ENCODE measurements around the gene TACR2.

Gene TACR2

DNA sequence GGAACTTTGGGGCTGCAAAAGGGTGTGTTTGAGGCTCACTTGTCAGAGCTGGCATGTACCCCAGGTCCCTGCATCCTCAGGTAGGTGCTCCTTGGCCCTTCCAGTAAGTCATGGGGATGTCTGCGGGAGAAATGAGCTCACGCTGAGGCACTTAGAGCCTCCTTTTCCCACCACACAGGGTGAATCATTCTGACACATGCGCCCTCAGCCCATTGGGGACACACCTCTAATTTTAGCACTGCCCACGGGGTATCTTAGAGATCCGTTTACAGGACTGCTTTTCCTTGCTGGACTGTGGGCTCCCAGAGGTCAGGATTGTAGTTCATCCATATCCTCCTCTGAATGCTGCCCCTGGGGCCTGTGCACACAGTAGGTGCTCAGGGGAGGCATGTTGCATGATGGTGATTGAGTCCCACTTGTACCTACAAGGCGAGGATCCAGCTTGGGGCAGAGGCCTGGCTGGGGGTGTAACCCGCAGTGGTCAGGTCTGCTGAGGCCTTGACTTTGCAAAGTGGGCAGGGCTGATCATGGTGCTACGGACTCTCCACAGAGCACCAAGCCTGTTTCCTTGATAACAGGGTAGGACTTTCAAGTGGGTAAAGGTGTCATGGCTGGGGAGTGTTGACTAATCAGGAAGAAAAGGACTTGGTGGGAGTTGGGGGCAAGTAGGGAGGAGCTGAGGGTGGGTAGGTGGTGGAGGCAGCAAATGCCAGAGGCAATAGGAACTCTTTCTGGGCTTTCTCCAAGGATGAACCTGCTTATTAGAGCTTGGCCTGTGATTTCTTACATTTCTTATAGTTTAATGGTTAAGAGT, 40.4 kb upstream of the TACR2 start:
- H2BK12ac ChIP-seq (ENCODE audit: low read length) = no peak overlapping the region
- no peak overlapping the region for H3K14ac ChIP-seq (ENCODE audit: low read length)
- no peaks in the 10 kb centered on the region for H3K9me3 ChIP-seq (replicated peaks in 1 of 2; ENCODE audit: control insufficient read depth in 2 of 2, insufficient read depth in 1 of 2, low read depth in 1 of 2, low read length in 2 of 2)
- H3K27me3 ChIP-seq (ENCODE audit: control insufficient read depth in 3 of 3, insufficient read depth in 3 of 3, low read depth in 1 of 3, low read length in 3 of 3) = peaks cover 0 to 20% (median 6%) of the 10 kb centered on the region in 3 experiments
- no peak overlapping the region for H3K4me2 ChIP-seq (ENCODE audit: insufficient read depth, low read length, poor library complexity, severe bottlenecking)
- no peak for DNase-seq (ENCODE audit: low spot score)
- no peak overlapping the region for H2BK5ac ChIP-seq (ENCODE audit: low read length)
- no peak overlapping the region for H3K9ac ChIP-seq (ENCODE audit: low read depth, low read length, poor library complexity)
- H4K8ac ChIP-seq (ENCODE audit: low read depth, low read length) = no peak overlapping the region
- H3K18ac ChIP-seq (ENCODE audit: low read length) = peak overlapping the region; percentile 52
- no CpG with 5 or more reads among the region's 8 CpGs for WGBS, 2 donors (ENCODE audit: extremely low coverage in 2 of 2, insufficient read length in 2 of 2, insufficient replicate concordance in 1 of 2)
- no peak overlapping the region for H3K4me3 ChIP-seq (ENCODE audit: low read length in 2 of 2)
- no peaks in the 10 kb centered on the region for H3K36me3 ChIP-seq (replicated peaks in 1 of 2; ENCODE audit: control insufficient read depth in 2 of 2, insufficient read depth in 2 of 2, low read length in 2 of 2)
- H3K79me1 ChIP-seq (ENCODE audit: low read depth, low read length) = no peaks in the 10 kb centered on the region
- no peak overlapping the region for H2AK5ac ChIP-seq (ENCODE audit: low read depth, low read length)
- H2BK15ac ChIP-seq (ENCODE audit: low read length) = no peak overlapping the region
- H3K4me1 ChIP-seq (ENCODE audit: control insufficient read depth in 2 of 2, insufficient read depth in 1 of 2, low read depth in 1 of 2, low read length in 2 of 2) = peaks cover 0 to 2% of the 10 kb centered on the region in 2 donors
- H3K4ac ChIP-seq (ENCODE audit: low read length) = no peak overlapping the region
- H2AFZ ChIP-seq (ENCODE audit: low read length) = no peak overlapping the region
- H3K23ac ChIP-seq (ENCODE audit: low read depth, low read length, poor library complexity) = no peak overlapping the region
- H3K27ac ChIP-seq (replicated peaks; ENCODE audit: low read length) = no peak overlapping the region
- H2BK120ac ChIP-seq (ENCODE audit: low read depth, low read length) = no peak overlapping the region
- H4K91ac ChIP-seq (ENCODE audit: low read depth, low read length, poor library complexity) = peak overlapping the region; percentile 10

GRCh38 chr10:69455006-69455763, 38.5 kb upstream of the TACR2 start:
- no peak overlapping the region for H3K23ac ChIP-seq (ENCODE audit: low read depth, low read length, poor library complexity)
- H3K79me1 ChIP-seq (ENCODE audit: low read depth, low read length) = no peaks in the 10 kb centered on the region
- H2BK5ac ChIP-seq (ENCODE audit: low read length) = no peak overlapping the region
- no peak overlapping the region for H4K91ac ChIP-seq (ENCODE audit: low read depth, low read length, poor library complexity)
- no peak overlapping the region for H2BK120ac ChIP-seq (ENCODE audit: low read depth, low read length)
- H3K4me2 ChIP-seq (ENCODE audit: insufficient read depth, low read length, poor library complexity, severe bottlenecking) = no peak overlapping the region
- H3K9ac ChIP-seq (ENCODE audit: low read depth, low read length, poor library complexity) = no peak overlapping the region
- no peak overlapping the region for H2BK15ac ChIP-seq (ENCODE audit: low read length)
- DNase-seq (ENCODE audit: low spot score) = no peak
- H2BK12ac ChIP-seq (ENCODE audit: low read length) = no peak overlapping the region
- peaks cover 0 to 31% (median 13%) of the 10 kb centered on the region in 3 experiments for H3K27me3 ChIP-seq (ENCODE audit: control insufficient read depth in 3 of 3, insufficient read depth in 3 of 3, low read depth in 1 of 3, low read length in 3 of 3)
- H3K4ac ChIP-seq (ENCODE audit: low read length) = no peak overlapping the region
- no peak overlapping the region for H2AFZ ChIP-seq (ENCODE audit: low read length)
- H4K8ac ChIP-seq (ENCODE audit: low read depth, low read length) = no peak overlapping the region
- H3K4me3 ChIP-seq (ENCODE audit: low read length in 2 of 2) = no peak overlapping the region
- no peak overlapping the region for H3K18ac ChIP-seq (ENCODE audit: low read length)
- no peak overlapping the region for H3K14ac ChIP-seq (ENCODE audit: low read length)
- peaks cover 3 to 9% of the 10 kb centered on the region in 2 donors for H3K4me1 ChIP-seq (ENCODE audit: control insufficient read depth in 2 of 2, insufficient read depth in 1 of 2, low read depth in 1 of 2, low read length in 2 of 2)
- no peak overlapping the region for H3K27ac ChIP-seq (replicated peaks; ENCODE audit: low read length)
- H3K9me3 ChIP-seq (replicated peaks in 1 of 2; ENCODE audit: control insufficient read depth in 2 of 2, insufficient read depth in 1 of 2, low read depth in 1 of 2, low read length in 2 of 2) = no peaks in the 10 kb centered on the region
- no peak overlapping the region for H2AK5ac ChIP-seq (ENCODE audit: low read depth, low read length)
- WGBS, 2 donors (ENCODE audit: extremely low coverage in 2 of 2, insufficient read length in 2 of 2, insufficient replicate concordance in 1 of 2) = no CpG with 5 or more reads among the region's 10 CpGs
- no peaks in the 10 kb centered on the region for H3K36me3 ChIP-seq (replicated peaks in 1 of 2; ENCODE audit: control insufficient read depth in 2 of 2, insufficient read depth in 2 of 2, low read length in 2 of 2)

GRCh38 chr10:69453795-69454194, 37.1 kb upstream of the TACR2 start:
- no peak overlapping the region for H4K8ac ChIP-seq (ENCODE audit: low read depth, low read length)
- H3K9me3 ChIP-seq (replicated peaks in 1 of 2; ENCODE audit: control insufficient read depth in 2 of 2, insufficient read depth in 1 of 2, low read depth in 1 of 2, low read length in 2 of 2) = no peaks in the 10 kb centered on the region
- H3K4me1 ChIP-seq (ENCODE audit: control insufficient read depth in 2 of 2, insufficient read depth in 1 of 2, low read depth in 1 of 2, low read length in 2 of 2) = peaks cover 3 to 11% of the 10 kb centered on the region in 2 donors
- peaks cover 0 to 40% (median 15%) of the 10 kb centered on the region in 3 experiments for H3K27me3 ChIP-seq (ENCODE audit: control insufficient read depth in 3 of 3, insufficient read depth in 3 of 3, low read depth in 1 of 3, low read length in 3 of 3)
- no peak overlapping the region for H2AK5ac ChIP-seq (ENCODE audit: low read depth, low read length)
- no peak overlapping the region for H3K9ac ChIP-seq (ENCODE audit: low read depth, low read length, poor library complexity)
- no peaks in the 10 kb centered on the region for H3K36me3 ChIP-seq (replicated peaks in 1 of 2; ENCODE audit: control insufficient read depth in 2 of 2, insufficient read depth in 2 of 2, low read length in 2 of 2)
- no peak overlapping the region for H2BK15ac ChIP-seq (ENCODE audit: low read length)
- no peak for DNase-seq (ENCODE audit: low spot score)
- H3K27ac ChIP-seq (replicated peaks; ENCODE audit: low read length) = no peak overlapping the region
- H3K4me3 ChIP-seq (ENCODE audit: low read length in 2 of 2) = no peak overlapping the region
- no peak overlapping the region for H2BK5ac ChIP-seq (ENCODE audit: low read length)
- no peak overlapping the region for H2AFZ ChIP-seq (ENCODE audit: low read length)
- H2BK12ac ChIP-seq (ENCODE audit: low read length) = no peak overlapping the region
- H3K23ac ChIP-seq (ENCODE audit: low read depth, low read length, poor library complexity) = no peak overlapping the region
- no peak overlapping the region for H3K4me2 ChIP-seq (ENCODE audit: insufficient read depth, low read length, poor library complexity, severe bottlenecking)
- H4K91ac ChIP-seq (ENCODE audit: low read depth, low read length, poor library complexity) = no peak overlapping the region
- H3K14ac ChIP-seq (ENCODE audit: low read length) = no peak overlapping the region
- H3K4ac ChIP-seq (ENCODE audit: low read length) = no peak overlapping the region
- no peak overlapping the region for H2BK120ac ChIP-seq (ENCODE audit: low read depth, low read length)
- no peak overlapping the region for H3K18ac ChIP-seq (ENCODE audit: low read length)
- H3K79me1 ChIP-seq (ENCODE audit: low read depth, low read length) = no peaks in the 10 kb centered on the region

DNA sequence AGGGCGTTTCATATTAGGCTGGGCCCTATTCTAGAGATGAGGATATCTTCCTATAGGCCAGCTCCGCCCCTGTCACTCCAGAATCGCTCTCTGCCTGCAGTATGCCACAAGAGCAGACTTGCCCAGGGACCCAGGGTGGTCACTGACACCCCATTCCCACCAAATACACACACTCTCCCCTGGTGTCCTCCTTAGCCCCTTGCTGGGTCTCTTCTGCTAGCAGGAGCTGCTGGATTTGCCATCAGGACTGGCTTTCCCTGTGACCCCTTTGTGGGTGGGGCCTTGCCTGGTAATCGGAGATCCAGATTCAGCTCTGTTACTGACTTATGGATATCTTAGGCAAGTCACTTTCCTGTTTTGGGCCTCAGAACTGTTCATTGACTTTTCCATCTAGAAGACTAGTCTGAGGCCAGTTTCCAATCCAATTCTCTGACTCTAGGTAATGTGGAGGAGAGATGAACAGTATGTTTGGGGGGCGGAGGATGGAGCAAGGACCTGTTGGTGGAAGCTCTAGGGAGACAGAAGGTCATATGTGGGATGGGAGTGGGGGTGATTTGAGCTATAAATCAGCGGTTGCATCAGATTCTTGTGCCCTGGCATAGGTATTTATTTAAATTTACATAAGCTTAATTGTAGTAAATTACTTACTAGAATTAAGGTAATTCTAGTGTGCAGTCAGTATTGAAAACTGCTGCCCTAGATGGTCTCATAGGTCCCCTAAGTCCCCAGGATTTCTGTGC, 36.1 kb upstream of the TACR2 start:
- Histone ChIP-seq H3K4me2 (ENCODE audit: insufficient read depth, low read length, poor library complexity, severe bottlenecking) (no peak overlapping the region), H3K9me3 (replicated peaks in 1 of 2; ENCODE audit: control insufficient read depth in 2 of 2, insufficient read depth in 1 of 2, low read depth in 1 of 2, low read length in 2 of 2) (no peaks in the 10 kb centered on the region), H3K4me1 (ENCODE audit: control insufficient read depth in 2 of 2, insufficient read depth in 1 of 2, low read depth in 1 of 2, low read length in 2 of 2) (peaks cover 3 to 9% of the 10 kb centered on the region in 2 donors), H2BK5ac (ENCODE audit: low read length) (no peak overlapping the region), H2BK120ac (ENCODE audit: low read depth, low read length) (no peak overlapping the region), H3K79me1 (ENCODE audit: low read depth, low read length) (no peaks in the 10 kb centered on the region), H3K23ac (ENCODE audit: low read depth, low read length, poor library complexity) (peak overlapping the region; percentile 51), H4K91ac (ENCODE audit: low read depth, low read length, poor library complexity) (no peak overlapping the region), H3K27ac (replicated peaks; ENCODE audit: low read length) (no peak overlapping the region), H2BK15ac (ENCODE audit: low read length) (no peak overlapping the region), H3K4me3 (ENCODE audit: low read length in 2 of 2) (no peak overlapping the region), H3K14ac (ENCODE audit: low read length) (no peak overlapping the region), H3K4ac (ENCODE audit: low read length) (no peak overlapping the region), H3K36me3 (replicated peaks in 1 of 2; ENCODE audit: control insufficient read depth in 2 of 2, insufficient read depth in 2 of 2, low read length in 2 of 2) (no peaks in the 10 kb centered on the region), H2AFZ (ENCODE audit: low read length) (no peak overlapping the region), H3K9ac (ENCODE audit: low read depth, low read length, poor library complexity) (no peak overlapping the region), H4K8ac (ENCODE audit: low read depth, low read length) (no peak overlapping the region), H2BK12ac (ENCODE audit: low read length) (no peak overlapping the region), H2AK5ac (ENCODE audit: low read depth, low read length) (no peak overlapping the region), H3K18ac (ENCODE audit: low read length) (no peak overlapping the region), H3K27me3 (ENCODE audit: control insufficient read depth in 3 of 3, insufficient read depth in 3 of 3, low read depth in 1 of 3, low read length in 3 of 3) (peaks cover 0 to 47% (median 15%) of the 10 kb centered on the region in 3 experiments)
- DNase-seq (ENCODE audit: low spot score) = no peak
- WGBS, 2 donors (ENCODE audit: extremely low coverage in 2 of 2, insufficient read length in 2 of 2, insufficient replicate concordance in 1 of 2) = no CpG with 5 or more reads among the region's 6 CpGs
